Measurements from ENCODE around the gene SCTR.

Gene SCTR

GRCh38 chr2:119423108-119423444, 101.2 kb downstream of the SCTR start:
- H4K8ac ChIP-seq (ENCODE audit: low read length) = no peak overlapping the region
- H2BK12ac ChIP-seq (ENCODE audit: low read length in 2 of 2) = no peak overlapping the region
- H3K36me3 ChIP-seq (ENCODE audit: control insufficient read depth in 1 of 2, insufficient read depth in 2 of 2, low read depth in 1 of 2, low read length in 2 of 2) = no peaks in the 10 kb centered on the region
- H3K23ac ChIP-seq (ENCODE audit: low read length in 2 of 2) = no peak overlapping the region
- no peak overlapping the region for H3K4me3 ChIP-seq (ENCODE audit: insufficient read depth in 1 of 2, low read depth in 1 of 2, low read length in 2 of 2)
- H2BK120ac ChIP-seq (ENCODE audit: low read depth, low read length) = no peak overlapping the region
- DNase-seq = no peak
- no peak overlapping the region for H3K18ac ChIP-seq (ENCODE audit: low read depth in 1 of 2, low read length in 2 of 2)
- no peak overlapping the region for H3K27ac ChIP-seq (ENCODE audit: low read length, poor library complexity, severe bottlenecking)
- H3K14ac ChIP-seq (ENCODE audit: low read length in 2 of 2) = no peak overlapping the region
- no peak overlapping the region for H2AFZ ChIP-seq (ENCODE audit: low read depth, low read length)
- H3K9ac ChIP-seq (ENCODE audit: low read length) = no peak overlapping the region
- H3K4me1 ChIP-seq (ENCODE audit: control insufficient read depth, insufficient read depth, low read depth, low read length) = peaks cover 3% of the 10 kb centered on the region
- H3K4me2 ChIP-seq (ENCODE audit: low read length, poor library complexity, severe bottlenecking) = no peak overlapping the region
- peaks cover 12% of the 10 kb centered on the region for H3K9me3 ChIP-seq (ENCODE audit: control insufficient read depth, low read length)
- H2BK5ac ChIP-seq (ENCODE audit: low read depth, low read length, poor library complexity, severe bottlenecking) = no peak overlapping the region
- WGBS = 86% methylated on average over 1 of the region's 2 CpGs
- peaks cover 26 to 64% of the 10 kb centered on the region in 2 experiments for H3K27me3 ChIP-seq (ENCODE audit: control insufficient read depth in 1 of 2, insufficient read depth in 1 of 2, low read length in 2 of 2)
- no peak overlapping the region for H2AK5ac ChIP-seq (ENCODE audit: low read length, severe bottlenecking)
- no peaks in the 10 kb centered on the region for H3K79me1 ChIP-seq (replicated peaks; ENCODE audit: low read length, poor library complexity, severe bottlenecking)
- H4K91ac ChIP-seq (ENCODE audit: low read length) = no peak overlapping the region
- H2BK15ac ChIP-seq (ENCODE audit: low read depth, poor library complexity, severe bottlenecking) = no peak overlapping the region
- no peak overlapping the region for H3K4ac ChIP-seq (ENCODE audit: low read depth in 1 of 2, low read length in 2 of 2)

- H3K4me1 ChIP-seq (ENCODE audit: control insufficient read depth, insufficient read depth, low read depth, low read length) = peaks cover 3% of the 10 kb centered on the region
- H3K4ac ChIP-seq (ENCODE audit: low read depth in 1 of 2, low read length in 2 of 2) = no peak overlapping the region
- H3K9ac ChIP-seq (ENCODE audit: low read length) = no peak overlapping the region
- peaks cover 12% of the 10 kb centered on the region for H3K9me3 ChIP-seq (ENCODE audit: control insufficient read depth, low read length)
- H2BK120ac ChIP-seq (ENCODE audit: low read depth, low read length) = no peak overlapping the region
- H2BK15ac ChIP-seq (ENCODE audit: low read depth, poor library complexity, severe bottlenecking) = no peak overlapping the region
- no peak overlapping the region for H3K18ac ChIP-seq (ENCODE audit: low read depth in 1 of 2, low read length in 2 of 2)
- no peak overlapping the region for H4K91ac ChIP-seq (ENCODE audit: low read length)
- WGBS = 68% methylated on average over 4 of the region's 7 CpGs
- no peak overlapping the region for H4K8ac ChIP-seq (ENCODE audit: low read length)
- no peak overlapping the region for H2BK12ac ChIP-seq (ENCODE audit: low read length in 2 of 2)
- H3K27me3 ChIP-seq (ENCODE audit: control insufficient read depth in 1 of 2, insufficient read depth in 1 of 2, low read length in 2 of 2) = peaks cover 26 to 62% of the 10 kb centered on the region in 2 experiments
- no peak overlapping the region for H3K27ac ChIP-seq (ENCODE audit: low read length, poor library complexity, severe bottlenecking)
- H3K36me3 ChIP-seq (ENCODE audit: control insufficient read depth in 1 of 2, insufficient read depth in 2 of 2, low read depth in 1 of 2, low read length in 2 of 2) = no peaks in the 10 kb centered on the region
- no peak overlapping the region for H3K4me2 ChIP-seq (ENCODE audit: low read length, poor library complexity, severe bottlenecking)
- no peak overlapping the region for H3K4me3 ChIP-seq (ENCODE audit: insufficient read depth in 1 of 2, low read depth in 1 of 2, low read length in 2 of 2)
- no peak overlapping the region for H3K14ac ChIP-seq (ENCODE audit: low read length in 2 of 2)
- no peak for DNase-seq
- no peak overlapping the region for H2AFZ ChIP-seq (ENCODE audit: low read depth, low read length)
- H3K79me1 ChIP-seq (replicated peaks; ENCODE audit: low read length, poor library complexity, severe bottlenecking) = no peaks in the 10 kb centered on the region
- no peak overlapping the region for H2BK5ac ChIP-seq (ENCODE audit: low read depth, low read length, poor library complexity, severe bottlenecking)
- H2AK5ac ChIP-seq (ENCODE audit: low read length, severe bottlenecking) = no peak overlapping the region
- H3K23ac ChIP-seq (ENCODE audit: low read length in 2 of 2) = no peak overlapping the region
Observed at GRCh38 chr2:119422360-119423107, 101.7 kb downstream of the SCTR start.

- Histone ChIP-seq H2AFZ (ENCODE audit: low read depth, low read length) (no peak overlapping the region), H3K4me1 (ENCODE audit: control insufficient read depth, insufficient read depth, low read depth, low read length) (peaks cover 2% of the 10 kb centered on the region), H3K4me2 (ENCODE audit: low read length, poor library complexity, severe bottlenecking) (no peak overlapping the region), H3K23ac (ENCODE audit: low read length in 2 of 2) (no peak overlapping the region), H3K27me3 (ENCODE audit: control insufficient read depth in 1 of 2, insufficient read depth in 1 of 2, low read length in 2 of 2) (peaks cover 26 to 54% of the 10 kb centered on the region in 2 experiments), H3K4ac (ENCODE audit: low read depth in 1 of 2, low read length in 2 of 2) (no peak overlapping the region), H2BK120ac (ENCODE audit: low read depth, low read length) (no peak overlapping the region), H3K36me3 (ENCODE audit: control insufficient read depth in 1 of 2, insufficient read depth in 2 of 2, low read depth in 1 of 2, low read length in 2 of 2) (no peaks in the 10 kb centered on the region), H3K9ac (ENCODE audit: low read length) (no peak overlapping the region), H3K4me3 (ENCODE audit: insufficient read depth in 1 of 2, low read depth in 1 of 2, low read length in 2 of 2) (no peak overlapping the region), H2BK15ac (ENCODE audit: low read depth, poor library complexity, severe bottlenecking) (no peak overlapping the region), H3K27ac (ENCODE audit: low read length, poor library complexity, severe bottlenecking) (no peak overlapping the region), H2BK12ac (ENCODE audit: low read length in 2 of 2) (no peak overlapping the region), H3K9me3 (ENCODE audit: control insufficient read depth, low read length) (peaks cover 12% of the 10 kb centered on the region), H3K79me1 (replicated peaks; ENCODE audit: low read length, poor library complexity, severe bottlenecking) (no peaks in the 10 kb centered on the region), H4K91ac (ENCODE audit: low read length) (no peak overlapping the region), H3K14ac (ENCODE audit: low read length in 2 of 2) (no peak overlapping the region), H3K18ac (ENCODE audit: low read depth in 1 of 2, low read length in 2 of 2) (no peak overlapping the region), H4K8ac (ENCODE audit: low read length) (no peak overlapping the region), H2AK5ac (ENCODE audit: low read length, severe bottlenecking) (no peak overlapping the region), H2BK5ac (ENCODE audit: low read depth, low read length, poor library complexity, severe bottlenecking) (no peak overlapping the region)
- no peak for DNase-seq
Observed at GRCh38 chr2:119421741-119422140, 102.5 kb downstream of the SCTR start.

DNA sequence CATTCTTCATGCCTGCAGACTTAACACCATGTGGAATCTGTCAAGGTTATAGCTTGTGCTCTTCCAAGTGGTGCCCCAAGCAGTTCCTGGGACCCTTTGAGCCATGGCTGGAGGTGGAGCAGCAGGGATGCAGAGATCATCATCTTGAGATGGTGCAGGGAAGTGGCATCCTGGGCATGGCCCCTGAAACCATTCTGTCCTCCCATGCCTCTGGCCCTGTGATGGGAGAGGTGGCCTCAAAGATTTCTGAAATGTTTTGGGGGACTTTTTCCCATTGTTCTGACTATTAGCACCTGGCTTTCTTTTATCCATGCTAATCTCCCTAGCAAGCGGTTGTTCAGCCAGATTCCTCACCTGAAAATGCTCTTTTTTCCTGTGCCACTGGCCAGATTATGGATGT, 103.0 kb downstream of the SCTR start:
- H3K14ac ChIP-seq (ENCODE audit: low read length in 2 of 2) = no peak overlapping the region
- no peak overlapping the region for H2BK15ac ChIP-seq (ENCODE audit: low read depth, poor library complexity, severe bottlenecking)
- H2AFZ ChIP-seq (ENCODE audit: low read depth, low read length) = no peak overlapping the region
- H3K9ac ChIP-seq (ENCODE audit: low read length) = no peak overlapping the region
- peak overlapping the region in 1 of 2 experiments; percentile 38 for H3K23ac ChIP-seq (ENCODE audit: low read length in 2 of 2)
- no peaks in the 10 kb centered on the region for H3K36me3 ChIP-seq (ENCODE audit: control insufficient read depth in 1 of 2, insufficient read depth in 2 of 2, low read depth in 1 of 2, low read length in 2 of 2)
- no peak overlapping the region for H2AK5ac ChIP-seq (ENCODE audit: low read length, severe bottlenecking)
- no peak overlapping the region for H3K18ac ChIP-seq (ENCODE audit: low read depth in 1 of 2, low read length in 2 of 2)
- H3K27me3 ChIP-seq (ENCODE audit: control insufficient read depth in 1 of 2, insufficient read depth in 1 of 2, low read length in 2 of 2) = peaks cover 22 to 49% of the 10 kb centered on the region in 2 experiments
- no peak overlapping the region for H3K4me3 ChIP-seq (ENCODE audit: insufficient read depth in 1 of 2, low read depth in 1 of 2, low read length in 2 of 2)
- no peak overlapping the region for H4K8ac ChIP-seq (ENCODE audit: low read length)
- DNase-seq = no peak
- H3K27ac ChIP-seq (ENCODE audit: low read length, poor library complexity, severe bottlenecking) = no peak overlapping the region
- no peaks in the 10 kb centered on the region for H3K79me1 ChIP-seq (replicated peaks; ENCODE audit: low read length, poor library complexity, severe bottlenecking)
- H3K4ac ChIP-seq (ENCODE audit: low read depth in 1 of 2, low read length in 2 of 2) = no peak overlapping the region
- H4K91ac ChIP-seq (ENCODE audit: low read length) = no peak overlapping the region
- peaks cover 1% of the 10 kb centered on the region for H3K4me1 ChIP-seq (ENCODE audit: control insufficient read depth, insufficient read depth, low read depth, low read length)
- WGBS = 83% methylated on average over 1 of the region's 1 CpG
- H2BK12ac ChIP-seq (ENCODE audit: low read length in 2 of 2) = no peak overlapping the region
- no peak overlapping the region for H2BK5ac ChIP-seq (ENCODE audit: low read depth, low read length, poor library complexity, severe bottlenecking)
- no peak overlapping the region for H3K4me2 ChIP-seq (ENCODE audit: low read length, poor library complexity, severe bottlenecking)
- no peak overlapping the region for H2BK120ac ChIP-seq (ENCODE audit: low read depth, low read length)
- peaks cover 12% of the 10 kb centered on the region for H3K9me3 ChIP-seq (ENCODE audit: control insufficient read depth, low read length)

Data from mesenchymal stem cell (in vitro differentiated cells and primary cell).